Prostate gland (tissue), 2 donors: ENCODE results near the gene RFXANK.

Experiments used
- POLR2AphosphoS5 ChIP-seq: sonication (generic); formaldehyde crosslinking; IDR thresholded peaks from one replicate; pipeline ENCODE4 v1.6.1; 2017; ENCODE audit warnings: antibody characterized with exemption
- TF ChIP-seq, protein P1 (sequence below), 4 experiments: fragments of 200-600 bp in 2 of 4; fragments of 450-650 bp in 2 of 4; sonication (generic) in 2 of 4; IDR thresholded peaks; 1 replicate in 3 of 4; 2 replicates in 1 of 4; pipeline ENCODE4 v1.5.1; 2016 to 2019; ENCODE audit warnings: antibody characterized with exemption in 4 of 4, mild to moderate bottlenecking in 2 of 4, moderate library complexity in 2 of 4

DNA sequence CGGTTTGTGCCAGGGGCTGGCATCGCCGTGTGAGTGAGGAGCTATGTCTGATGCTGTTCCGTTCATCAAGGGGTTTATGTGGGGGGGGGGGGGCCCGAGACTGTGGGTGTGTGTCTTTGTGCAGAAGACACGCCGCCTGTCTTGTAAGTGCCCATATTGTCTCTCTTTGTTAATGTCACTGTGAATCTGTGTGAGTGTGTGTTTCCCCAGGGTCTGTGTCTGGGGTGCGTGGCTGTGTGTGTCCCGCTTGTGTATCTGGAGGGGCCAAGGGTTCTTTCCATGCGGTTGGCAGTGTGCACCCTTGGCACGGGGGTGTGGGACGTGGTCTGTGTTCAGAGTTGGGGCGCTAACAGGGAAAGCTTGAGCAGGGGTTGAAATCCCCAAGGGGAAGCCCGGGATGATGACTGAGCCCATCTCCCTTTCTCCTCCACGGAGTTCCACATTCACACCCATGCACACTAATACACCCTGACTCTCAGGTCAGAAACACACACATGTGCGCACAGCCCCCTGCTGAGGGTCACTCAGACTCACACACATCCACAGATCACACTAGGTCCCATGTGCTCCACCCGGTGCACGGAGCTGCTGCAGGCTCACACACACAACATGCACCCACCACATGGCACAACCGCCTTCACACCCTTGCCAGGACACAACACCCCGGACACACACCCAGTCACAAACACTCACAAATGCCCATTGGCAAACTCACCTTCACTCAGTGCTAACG, 21.5 kb downstream of the RFXANK start:
- TF ChIP-seq, protein P1, sequence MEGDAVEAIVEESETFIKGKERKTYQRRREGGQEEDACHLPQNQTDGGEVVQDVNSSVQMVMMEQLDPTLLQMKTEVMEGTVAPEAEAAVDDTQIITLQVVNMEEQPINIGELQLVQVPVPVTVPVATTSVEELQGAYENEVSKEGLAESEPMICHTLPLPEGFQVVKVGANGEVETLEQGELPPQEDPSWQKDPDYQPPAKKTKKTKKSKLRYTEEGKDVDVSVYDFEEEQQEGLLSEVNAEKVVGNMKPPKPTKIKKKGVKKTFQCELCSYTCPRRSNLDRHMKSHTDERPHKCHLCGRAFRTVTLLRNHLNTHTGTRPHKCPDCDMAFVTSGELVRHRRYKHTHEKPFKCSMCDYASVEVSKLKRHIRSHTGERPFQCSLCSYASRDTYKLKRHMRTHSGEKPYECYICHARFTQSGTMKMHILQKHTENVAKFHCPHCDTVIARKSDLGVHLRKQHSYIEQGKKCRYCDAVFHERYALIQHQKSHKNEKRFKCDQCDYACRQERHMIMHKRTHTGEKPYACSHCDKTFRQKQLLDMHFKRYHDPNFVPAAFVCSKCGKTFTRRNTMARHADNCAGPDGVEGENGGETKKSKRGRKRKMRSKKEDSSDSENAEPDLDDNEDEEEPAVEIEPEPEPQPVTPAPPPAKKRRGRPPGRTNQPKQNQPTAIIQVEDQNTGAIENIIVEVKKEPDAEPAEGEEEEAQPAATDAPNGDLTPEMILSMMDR (IDR thresholded peaks at IDR 0.05), result no peak
- TF ChIP-seq POLR2AphosphoS5, result no peak
